ENCODE data around the gene MARCKSL1. TPM values are rescaled to one million over a fixed set of nuclear protein-coding genes. Genes with fewer than 3 reads are reported as not detected.

Gene MARCKSL1
- total and polyA plus RNA-seq, 2 of the 8 experiments (the other 6 are each of a cell fraction or from before 2014, with no cell fraction given): 536 to 558 TPM

- Histone ChIP-seq H3K18ac (ENCODE audit: extremely low read depth, low read length) (no peak overlapping the region; the same call in 1 of the 2 replicates), H3K9ac (replicated peaks in 1 of 4; ENCODE audit: extremely low read depth in 1 of 4, low read depth in 3 of 4, low read length in 3 of 4) (no peak overlapping the region; a peak in 1 of 7 replicates), H4K8ac (ENCODE audit: extremely low read depth, insufficient read depth, low read length) (peak overlapping the region; percentile 66; the same call in 1 of the 2 replicates), H4K20me1 (replicated peaks in 1 of 2; ENCODE audit: control insufficient read depth in 1 of 2, insufficient read depth in 2 of 2, low read length in 2 of 2) (peaks cover 0 to 5% of the 10 kb centered on the region in 2 experiments), H2AK5ac (ENCODE audit: low read depth, low read length) (no peak overlapping the region), H3K4me2 (ENCODE audit: insufficient read depth in 1 of 2, low read depth in 2 of 2, low read length in 2 of 2) (peak overlapping the region; percentile 48 to 90; a peak in 3 of 4 replicates), H3K4me3 (ENCODE audit: extremely low read depth in 1 of 4, insufficient read depth in 2 of 4, low read depth in 3 of 4, low read length in 4 of 4) (peak overlapping the region; percentile 77 to 98 (median 96); a peak in 6 of 8 replicates), H3K27ac (ENCODE audit: low read depth, low read length) (no peak overlapping the region), H3K79me1 (ENCODE audit: low read depth, low read length) (peaks cover 5% of the 10 kb centered on the region), H3K36me3 (ENCODE audit: control insufficient read depth in 2 of 4, insufficient read depth in 4 of 4, low read length in 3 of 4) (no peaks in the 10 kb centered on the region; a peak in 1 of 8 replicates), H2BK12ac (ENCODE audit: low read depth, low read length) (no peak overlapping the region), H2AFZ (ENCODE audit: low read length) (peak overlapping the region; percentile 31; the same call in 1 of the 2 replicates), H3K9me3 (ENCODE audit: insufficient read depth in 2 of 2, low read depth in 1 of 2, low read length in 1 of 2) (no peaks in the 10 kb centered on the region), H4K5ac (ENCODE audit: insufficient read length, low read depth, low read length) (no peak overlapping the region), H2BK15ac (ENCODE audit: low read length) (no peak overlapping the region), H2BK5ac (ENCODE audit: low read depth, low read length) (no peak overlapping the region; the same call in 1 of the 2 replicates), H3K23me2 (ENCODE audit: low read depth, low read length) (peaks cover 3% of the 10 kb centered on the region), H3K4ac (replicated peaks; ENCODE audit: insufficient read length, low read depth, low read length) (no peak overlapping the region), H3K23ac (ENCODE audit: insufficient read length) (no peak overlapping the region), H2BK20ac (ENCODE audit: low read length) (no peak overlapping the region), H3K56ac (replicated peaks; ENCODE audit: insufficient read length, low read depth, low read length) (no peak overlapping the region), H3K14ac (ENCODE audit: insufficient read length) (no peak overlapping the region), H2BK120ac (replicated peaks; ENCODE audit: low read depth, low read length) (no peak overlapping the region), H3K27me3 (replicated peaks in 1 of 4; ENCODE audit: control insufficient read depth in 3 of 4, extremely low read depth in 1 of 4, insufficient read depth in 3 of 4, low read length in 3 of 4) (no peaks in the 10 kb centered on the region), H3K4me1 (replicated peaks in 1 of 4; ENCODE audit: control insufficient read depth in 3 of 4, insufficient read depth in 4 of 4, low read length in 3 of 4) (peaks cover 0 to 5% (median 4%) of the 10 kb centered on the region in 4 experiments), H3K79me2 (ENCODE audit: control insufficient read depth in 1 of 2, insufficient read depth in 2 of 2, low read length in 2 of 2) (peaks cover under 1 to 36% of the 10 kb centered on the region in 2 experiments), H4K91ac (replicated peaks; ENCODE audit: insufficient read length, low read length) (peak overlapping the region; percentile 2)
- 85% methylated on average over 9 of the region's 10 CpGs; no CpG with 5 or more reads in 1 of the 2 experiments for WGBS, 2 experiments (ENCODE audit: extremely low coverage in 1 of 2, insufficient coverage in 1 of 2, insufficient read length in 1 of 2, insufficient replicate concordance in 2 of 2, low coverage in 1 of 2, low lambda C conversion rate in 2 of 2, missing lambda C conversion rate in 1 of 2)
- TF ChIP-seq SP2 (IDR thresholded peaks at IDR 0.05; ENCODE audit: low read length) (no peak), SAP30 (IDR thresholded peaks at IDR 0.05; ENCODE audit: insufficient read depth, insufficient replicate concordance, low read length) (no peak), EP300 (IDR thresholded peaks at IDR 0.05; ENCODE audit: borderline replicate concordance in 1 of 2, low read depth in 2 of 2, low read length in 2 of 2) (no peak), KDM4A (IDR thresholded peaks at IDR 0.05; ENCODE audit: low read depth, low read length, severe bottlenecking) (no peak), TCF12 (IDR thresholded peaks at IDR 0.05; ENCODE audit: low read depth, low read length) (no peak), GTF2F1 (IDR thresholded peaks at IDR 0.05; ENCODE audit: borderline replicate concordance, low read depth, low read length) (no peak), E2F6 (IDR thresholded peaks at IDR 0.05) (no peak), TAF7 (optimal IDR thresholded peaks at IDR 0.05; ENCODE audit: borderline replicate concordance, low read depth, low read length) (no peak), EGR1 (IDR thresholded peaks at IDR 0.05; ENCODE audit: borderline replicate concordance, low read depth, low read length) (no peak), TBP (IDR thresholded peaks at IDR 0.05; ENCODE audit: low read depth, low read length) (no peak), TAF1 (IDR thresholded peaks at IDR 0.05; ENCODE audit: low read depth, low read length) (no peak)
- POLR2A ChIA-PET (ENCODE audit: partially characterized antibody): interaction anchor here (0.7 to 3.2 kb wide), 23 partner anchors 8 to 183 kb away, joined by 3 to 16 read pairs (median 4); partner anchors contain the start of genes BSDC1, CCDC28B, KPNA6 and MARCKSL1
- no peak for FAIRE-seq
- DNase-seq (ENCODE audit: low read depth in 1 of 2, low spot score in 2 of 2): no peak
- CTCF ChIA-PET (ENCODE audit: partially characterized antibody): interaction anchor here (0.6 to 6.0 kb wide), 4 partner anchors 17 to 116 kb away, joined by 4 to 34 read pairs (median 10); partner anchors contain the start of genes FAM167B and LCK
Observed at GRCh38 chr1:32291145-32291707, 44.8 kb downstream of the MARCKSL1 start.

All from H1 (cell line).